Ascending aorta (tissue), 2 donors: Measurements from ENCODE around the gene CCDC57. TPM values are rescaled to one million over a fixed set of nuclear protein-coding genes. Genes with fewer than 3 reads are reported as not detected.

ENCODE experiments used
- DNase-seq, 2 donors: peaks; one replicate each; pipeline ENCODE4 v3.0.0-alpha.2; 2019; ENCODE audit warnings: low spot score in 2 of 2
- H3K27ac ChIP-seq, 2 donors: fragments of 200-600 bp; sonication (generic); one replicate each; pipeline ENCODE4 v1.5.1; 2016 to 2017; ENCODE audit warnings: mild to moderate bottlenecking in 1 of 2
- H3K27me3 ChIP-seq: fragments of 200-600 bp; sonication (generic); one replicate; pipeline ENCODE4 v1.5.1; 2017
- H3K36me3 ChIP-seq, 2 donors: fragments of 200-600 bp; sonication (generic); one replicate each; pipeline ENCODE4 v1.5.1; 2016
- H3K4me1 ChIP-seq, 2 donors: fragments of 200-600 bp; sonication (generic); one replicate each; pipeline ENCODE4 v1.5.1; 2016 to 2017; ENCODE audit warnings: mild to moderate bottlenecking in 1 of 2
- H3K4me3 ChIP-seq, 2 donors: fragments of 200-600 bp; sonication (generic); one replicate each; pipeline ENCODE4 v1.5.1; 2016 to 2017; ENCODE audit warnings: mild to moderate bottlenecking in 1 of 2
- H3K9me3 ChIP-seq, 2 donors: fragments of 200-600 bp; sonication (generic); one replicate each; pipeline ENCODE4 v1.5.1; 2016
- intact Hi-C: fragments of 100-400 bp; cut with DNase I; formaldehyde crosslinking; loops from one replicate; pipeline ENCODE4 v1.15.1; 2023
- total RNA-seq: library from RNA; depleted of rRNA; stranded (reverse); fragments of >200 nt; gene quantifications from one replicate; pipeline ENCODE4 v1.1.0, GENCODE V29; 2016
- TF ChIP-seq, protein P1 (sequence below), 3 experiments: fragments of 200-600 bp in 2 of 3; fragments of 450-650 bp in 1 of 3; sonication (generic) in 2 of 3; IDR thresholded peaks; one replicate each; pipeline ENCODE4 v1.5.1; 2016 to 2019; ENCODE audit warnings: antibody characterized with exemption in 3 of 3, mild to moderate bottlenecking in 1 of 3, moderate library complexity in 1 of 3

CCDC57 gene
- total RNA-seq, 1 donor from 2014 or later: 12.8 TPM

DNA sequence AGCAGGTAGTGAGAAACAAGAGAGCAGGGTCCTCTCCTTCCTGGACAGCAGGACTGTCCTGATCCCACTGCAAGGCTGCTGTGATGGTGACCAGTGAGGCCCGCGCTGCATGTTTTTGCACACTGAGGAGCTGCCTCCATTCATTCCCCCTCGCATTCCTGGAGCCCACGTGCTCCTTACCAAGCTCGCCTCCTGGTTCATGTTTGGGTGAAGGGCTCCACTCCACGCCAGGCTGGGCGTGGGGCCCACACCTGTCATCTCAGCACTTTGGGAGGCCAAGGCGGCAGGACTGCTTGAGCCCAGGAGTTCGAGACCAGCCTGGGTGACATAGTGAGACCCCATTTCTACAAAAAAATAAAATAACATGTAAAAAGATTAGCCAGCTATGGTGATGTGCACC lies 99.2 kb downstream of the CCDC57 start:
- DNase-seq: no peak
- TF ChIP-seq, protein P1, sequence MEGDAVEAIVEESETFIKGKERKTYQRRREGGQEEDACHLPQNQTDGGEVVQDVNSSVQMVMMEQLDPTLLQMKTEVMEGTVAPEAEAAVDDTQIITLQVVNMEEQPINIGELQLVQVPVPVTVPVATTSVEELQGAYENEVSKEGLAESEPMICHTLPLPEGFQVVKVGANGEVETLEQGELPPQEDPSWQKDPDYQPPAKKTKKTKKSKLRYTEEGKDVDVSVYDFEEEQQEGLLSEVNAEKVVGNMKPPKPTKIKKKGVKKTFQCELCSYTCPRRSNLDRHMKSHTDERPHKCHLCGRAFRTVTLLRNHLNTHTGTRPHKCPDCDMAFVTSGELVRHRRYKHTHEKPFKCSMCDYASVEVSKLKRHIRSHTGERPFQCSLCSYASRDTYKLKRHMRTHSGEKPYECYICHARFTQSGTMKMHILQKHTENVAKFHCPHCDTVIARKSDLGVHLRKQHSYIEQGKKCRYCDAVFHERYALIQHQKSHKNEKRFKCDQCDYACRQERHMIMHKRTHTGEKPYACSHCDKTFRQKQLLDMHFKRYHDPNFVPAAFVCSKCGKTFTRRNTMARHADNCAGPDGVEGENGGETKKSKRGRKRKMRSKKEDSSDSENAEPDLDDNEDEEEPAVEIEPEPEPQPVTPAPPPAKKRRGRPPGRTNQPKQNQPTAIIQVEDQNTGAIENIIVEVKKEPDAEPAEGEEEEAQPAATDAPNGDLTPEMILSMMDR (IDR thresholded peaks at IDR 0.05): no peak
- H3K4me3 ChIP-seq: no peak overlapping the region
- H3K4me1 ChIP-seq: no peaks in the 10 kb centered on the region
- no peak overlapping the region for H3K27ac ChIP-seq
- no peaks in the 10 kb centered on the region for H3K9me3 ChIP-seq
- intact Hi-C loops: no loop called here
- H3K27me3 ChIP-seq: no peaks in the 10 kb centered on the region
- H3K36me3 ChIP-seq: peaks cover 3 to 20% of the 10 kb centered on the region in 2 donors

DNA sequence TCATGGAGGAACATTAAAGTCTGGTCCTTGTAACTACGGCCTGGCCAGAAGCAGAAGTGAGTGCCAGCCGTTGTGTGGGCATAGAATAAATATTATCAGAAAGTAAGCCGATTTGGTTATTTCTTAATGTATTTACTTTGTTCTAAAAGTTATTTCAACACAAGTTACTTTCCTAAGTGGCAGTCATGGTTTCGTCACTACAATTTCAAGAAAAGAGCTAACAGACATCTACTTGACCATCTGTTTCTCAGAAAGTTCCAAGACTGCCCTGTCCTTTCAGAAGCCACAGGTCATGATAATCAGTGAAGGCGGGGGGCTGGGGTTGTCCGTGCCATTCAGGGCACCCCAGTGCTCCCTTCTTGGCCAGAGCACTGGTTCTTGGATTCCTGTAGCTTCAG lies 99.7 kb downstream of the CCDC57 start:
- Histone ChIP-seq H3K36me3 (peaks cover 3 to 20% of the 10 kb centered on the region in 2 donors), H3K4me1 (no peaks in the 10 kb centered on the region), H3K27ac (no peak overlapping the region), H3K9me3 (no peaks in the 10 kb centered on the region), H3K4me3 (no peak overlapping the region), H3K27me3 (no peaks in the 10 kb centered on the region)
- DNase-seq: no peak
- intact Hi-C loops: no loop called here
- TF ChIP-seq, protein P1 (IDR thresholded peaks at IDR 0.05): no peak

DNA sequence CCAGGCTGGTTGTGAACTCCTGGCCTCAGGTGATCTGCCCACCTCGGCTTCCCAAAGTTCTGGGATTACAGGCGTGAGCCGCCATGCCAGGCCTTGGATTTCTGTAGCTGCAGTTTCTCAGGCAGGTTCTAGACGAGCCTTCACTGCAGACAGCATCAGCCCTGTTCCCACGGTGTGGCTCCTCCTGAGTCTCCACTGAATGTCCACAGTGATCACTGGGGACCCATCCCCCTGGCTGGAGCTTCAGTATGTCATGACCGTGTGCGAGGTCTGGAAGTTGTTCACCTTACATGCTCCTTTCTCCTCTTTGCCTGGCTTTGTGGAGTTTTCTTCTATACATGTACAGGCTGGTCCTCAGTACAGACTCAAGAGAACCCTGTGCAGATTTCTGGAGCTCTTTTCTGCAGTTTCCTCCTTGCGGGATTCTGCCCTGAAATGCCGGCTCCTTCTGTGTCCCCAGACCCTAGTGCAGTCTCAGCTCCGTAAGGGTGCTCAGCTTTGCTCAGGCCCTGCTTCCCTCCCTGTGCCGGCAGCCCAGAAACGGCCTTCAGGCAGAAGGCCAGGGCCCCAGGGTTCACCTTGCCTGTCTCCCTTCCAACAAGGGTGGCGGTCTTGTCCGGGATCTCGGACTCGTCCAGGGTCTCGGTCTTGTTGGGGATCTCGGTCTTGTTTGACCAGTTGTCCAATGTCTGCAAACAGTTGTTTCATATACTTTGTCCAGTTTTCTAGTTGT lies 100.3 kb downstream of the CCDC57 start:
- Histone ChIP-seq H3K4me3 (no peak overlapping the region), H3K4me1 (peaks cover 0 to under 1% of the 10 kb centered on the region in 2 donors), H3K27me3 (no peaks in the 10 kb centered on the region), H3K27ac (no peak overlapping the region), H3K36me3 (peaks cover 3 to 20% of the 10 kb centered on the region in 2 donors), H3K9me3 (no peaks in the 10 kb centered on the region)
- TF ChIP-seq, protein P1 (IDR thresholded peaks at IDR 0.05): no peak
- intact Hi-C loops: no loop called here
- no peak for DNase-seq

DNA sequence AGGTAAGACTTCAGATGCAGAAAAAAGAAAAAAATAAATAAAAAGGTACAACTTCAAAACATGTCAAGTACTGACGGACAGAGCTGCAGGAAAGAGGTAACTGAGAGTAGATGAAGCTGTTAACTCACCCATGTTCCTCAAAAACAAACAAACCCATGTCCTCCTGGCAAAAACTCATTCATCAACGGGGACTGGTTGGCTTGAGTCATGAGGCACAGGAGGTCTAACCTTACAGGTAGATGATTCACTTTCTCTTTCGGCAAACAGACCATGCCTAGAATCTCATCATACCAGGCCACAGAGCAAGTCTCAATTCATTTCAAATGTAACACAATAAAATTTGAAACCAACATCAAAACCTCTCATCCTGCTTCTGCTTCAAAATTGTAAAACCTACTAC lies 102.3 kb downstream of the CCDC57 start:
- Histone ChIP-seq H3K27ac (no peak overlapping the region), H3K4me1 (peaks cover 13% of the 10 kb centered on the region in 2 donors), H3K27me3 (no peaks in the 10 kb centered on the region), H3K4me3 (no peak overlapping the region), H3K36me3 (peaks cover 3 to 20% of the 10 kb centered on the region in 2 donors), H3K9me3 (no peaks in the 10 kb centered on the region)
- no peak for DNase-seq
- TF ChIP-seq, protein P1 (IDR thresholded peaks at IDR 0.05): no peak
- intact Hi-C loops: no loop called here

DNA sequence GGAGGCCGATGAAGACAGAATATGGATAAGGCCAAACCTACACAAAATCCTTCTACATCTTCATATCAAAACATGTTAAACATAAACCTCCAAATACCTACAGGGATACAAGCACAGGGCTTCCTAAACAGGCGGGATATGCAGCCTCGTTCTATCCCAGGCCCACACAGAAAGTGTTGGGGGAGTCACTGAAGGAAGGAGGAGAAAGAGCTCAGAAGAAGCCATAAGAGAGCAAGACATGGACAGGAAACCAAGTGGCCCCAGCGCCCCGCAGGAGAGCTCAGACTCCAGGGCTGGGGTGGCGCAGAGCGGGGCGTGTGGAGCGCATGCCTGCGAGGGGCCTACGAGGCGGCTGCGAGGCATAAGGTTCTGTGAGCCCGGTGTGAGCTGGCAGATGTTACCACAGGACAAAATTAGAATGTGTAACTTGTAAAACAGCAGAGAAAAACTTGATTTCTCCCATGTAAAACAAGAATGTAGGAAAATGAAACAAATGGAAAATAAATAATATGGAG lies 103.6 kb downstream of the CCDC57 start:
- intact Hi-C loops: no loop called here
- Histone ChIP-seq H3K36me3 (peaks cover 3 to 17% of the 10 kb centered on the region in 2 donors), H3K9me3 (no peaks in the 10 kb centered on the region), H3K4me3 (no peak overlapping the region), H3K27ac (no peak overlapping the region), H3K4me1 (peaks cover 13% of the 10 kb centered on the region in 2 donors), H3K27me3 (no peaks in the 10 kb centered on the region)
- no peak for DNase-seq
- TF ChIP-seq, protein P1 (IDR thresholded peaks at IDR 0.05): no peak
